HL-60 (cell line): ENCODE data around the gene IRF3.

Experiments
- DNase-seq, 2 experiments: peaks; one replicate each; pipeline ENCODE4 v3.0.0-alpha.2; 2010 to 2020; ENCODE audit warnings: low read depth in 1 of 2, low spot score in 1 of 2
- H3K27ac ChIP-seq: fragments of 250-450 bp; sonication (Bioruptor Pico); replicated peaks from 2 replicates; pipeline ENCODE4 v1.5.1; 2020; ENCODE audit warnings: mild to moderate bottlenecking, moderate library complexity
- H3K27me3 ChIP-seq: fragments of 250-450 bp; sonication (Bioruptor Pico); 2 replicates; pipeline ENCODE4 v1.5.1; 2021; ENCODE audit warnings: mild to moderate bottlenecking, moderate library complexity; ENCODE audit not compliant: insufficient read depth, poor library complexity, severe bottlenecking
- H3K4me3 ChIP-seq: replicated peaks from 2 replicates; pipeline ENCODE4 v1.5.1; 2011; ENCODE audit warnings: mild to moderate bottlenecking, control low read depth, low read length; ENCODE audit not compliant: insufficient read depth
- GABPA ChIP-seq: IDR thresholded peaks from 2 replicates; pipeline ENCODE4 v1.6.1; 2012; ENCODE audit warnings: low read depth
- POLR2AphosphoS5 ChIP-seq: IDR thresholded peaks from 2 replicates; pipeline ENCODE4 v1.6.1; 2012; ENCODE audit warnings: low read depth
- SPI1 ChIP-seq: IDR thresholded peaks from 2 replicates; pipeline ENCODE4 v1.6.1; 2012; ENCODE audit warnings: low read depth, mild to moderate bottlenecking, borderline replicate concordance
- TF ChIP-seq, protein P1 (sequence below): IDR thresholded peaks from one replicate; pipeline ENCODE4 v1.5.1; 2011; ENCODE audit warnings: low read length, control low read depth, inconsistent platforms; ENCODE audit not compliant: insufficient read depth
- TF ChIP-seq, protein P2 (sequence below): IDR thresholded peaks from 2 replicates; pipeline ENCODE4 v1.6.1; 2012; ENCODE audit warnings: low read depth; ENCODE audit not compliant: insufficient replicate concordance

Gene IRF3

GRCh38 chr19:49677231-49677900 lies 11.7 kb upstream of the IRF3 start, which contains the start of gene PRMT1:
Gene PRMT1 (plus strand): TSS chr19:49677271. CDS start chr19:49677281, 10 bp downstream.
- Histone ChIP-seq H3K27me3 (no peaks in the 10 kb centered on the region), H3K4me3 (peak within 1 kb of the TSS; percentile 96), H3K27ac (peak within 1 kb of the TSS; percentile 98)
- TF ChIP-seq POLR2AphosphoS5 (peak; percentile 85), GABPA (no peak), SPI1 (no peak)
- TF ChIP-seq, protein P1, sequence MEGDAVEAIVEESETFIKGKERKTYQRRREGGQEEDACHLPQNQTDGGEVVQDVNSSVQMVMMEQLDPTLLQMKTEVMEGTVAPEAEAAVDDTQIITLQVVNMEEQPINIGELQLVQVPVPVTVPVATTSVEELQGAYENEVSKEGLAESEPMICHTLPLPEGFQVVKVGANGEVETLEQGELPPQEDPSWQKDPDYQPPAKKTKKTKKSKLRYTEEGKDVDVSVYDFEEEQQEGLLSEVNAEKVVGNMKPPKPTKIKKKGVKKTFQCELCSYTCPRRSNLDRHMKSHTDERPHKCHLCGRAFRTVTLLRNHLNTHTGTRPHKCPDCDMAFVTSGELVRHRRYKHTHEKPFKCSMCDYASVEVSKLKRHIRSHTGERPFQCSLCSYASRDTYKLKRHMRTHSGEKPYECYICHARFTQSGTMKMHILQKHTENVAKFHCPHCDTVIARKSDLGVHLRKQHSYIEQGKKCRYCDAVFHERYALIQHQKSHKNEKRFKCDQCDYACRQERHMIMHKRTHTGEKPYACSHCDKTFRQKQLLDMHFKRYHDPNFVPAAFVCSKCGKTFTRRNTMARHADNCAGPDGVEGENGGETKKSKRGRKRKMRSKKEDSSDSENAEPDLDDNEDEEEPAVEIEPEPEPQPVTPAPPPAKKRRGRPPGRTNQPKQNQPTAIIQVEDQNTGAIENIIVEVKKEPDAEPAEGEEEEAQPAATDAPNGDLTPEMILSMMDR, result no peak
- TF ChIP-seq, protein P2, sequence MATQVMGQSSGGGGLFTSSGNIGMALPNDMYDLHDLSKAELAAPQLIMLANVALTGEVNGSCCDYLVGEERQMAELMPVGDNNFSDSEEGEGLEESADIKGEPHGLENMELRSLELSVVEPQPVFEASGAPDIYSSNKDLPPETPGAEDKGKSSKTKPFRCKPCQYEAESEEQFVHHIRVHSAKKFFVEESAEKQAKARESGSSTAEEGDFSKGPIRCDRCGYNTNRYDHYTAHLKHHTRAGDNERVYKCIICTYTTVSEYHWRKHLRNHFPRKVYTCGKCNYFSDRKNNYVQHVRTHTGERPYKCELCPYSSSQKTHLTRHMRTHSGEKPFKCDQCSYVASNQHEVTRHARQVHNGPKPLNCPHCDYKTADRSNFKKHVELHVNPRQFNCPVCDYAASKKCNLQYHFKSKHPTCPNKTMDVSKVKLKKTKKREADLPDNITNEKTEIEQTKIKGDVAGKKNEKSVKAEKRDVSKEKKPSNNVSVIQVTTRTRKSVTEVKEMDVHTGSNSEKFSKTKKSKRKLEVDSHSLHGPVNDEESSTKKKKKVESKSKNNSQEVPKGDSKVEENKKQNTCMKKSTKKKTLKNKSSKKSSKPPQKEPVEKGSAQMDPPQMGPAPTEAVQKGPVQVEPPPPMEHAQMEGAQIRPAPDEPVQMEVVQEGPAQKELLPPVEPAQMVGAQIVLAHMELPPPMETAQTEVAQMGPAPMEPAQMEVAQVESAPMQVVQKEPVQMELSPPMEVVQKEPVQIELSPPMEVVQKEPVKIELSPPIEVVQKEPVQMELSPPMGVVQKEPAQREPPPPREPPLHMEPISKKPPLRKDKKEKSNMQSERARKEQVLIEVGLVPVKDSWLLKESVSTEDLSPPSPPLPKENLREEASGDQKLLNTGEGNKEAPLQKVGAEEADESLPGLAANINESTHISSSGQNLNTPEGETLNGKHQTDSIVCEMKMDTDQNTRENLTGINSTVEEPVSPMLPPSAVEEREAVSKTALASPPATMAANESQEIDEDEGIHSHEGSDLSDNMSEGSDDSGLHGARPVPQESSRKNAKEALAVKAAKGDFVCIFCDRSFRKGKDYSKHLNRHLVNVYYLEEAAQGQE, result peak; percentile 59
- peak; percentile 25 to 87 for DNase-seq

- 0 out of 2 replicates have a peak, but pooled peaks have one; percentile 23 for TF ChIP-seq GABPA
- TF ChIP-seq, protein P2, result no peak
- peak overlapping the region; percentile 98 for H3K27ac ChIP-seq
- DNase-seq, result peak; percentile 100
- peak overlapping the region; percentile 96 for H3K4me3 ChIP-seq
- no peaks in the 10 kb centered on the region for H3K27me3 ChIP-seq
Observed at GRCh38 chr19:49676784-49677230, 11.2 kb upstream of the IRF3 start.

GRCh38 chr19:49676136-49676783 lies 10.6 kb upstream of the IRF3 start:
- no peaks in the 10 kb centered on the region for H3K27me3 ChIP-seq
- TF ChIP-seq, protein P1, result no peak
- TF ChIP-seq, protein P2, result no peak
- TF ChIP-seq POLR2AphosphoS5 (peak; percentile 38), SPI1 (peak; percentile 35; the same call in 1 of the 2 replicates)
- DNase-seq, result peak; percentile 87 to 89
- peak overlapping the region; percentile 98 for H3K27ac ChIP-seq
- peak overlapping the region; percentile 42 for H3K4me3 ChIP-seq
